Measurements from ENCODE around the gene SDR39U1. TPM values are rescaled to one million over a fixed set of nuclear protein-coding genes. Genes with fewer than 3 reads are reported as not detected.

SDR39U1 gene
- total and polyA plus RNA-seq, 2 experiments from 2014 or later, result 34.1 to 99.7 TPM

DNA sequence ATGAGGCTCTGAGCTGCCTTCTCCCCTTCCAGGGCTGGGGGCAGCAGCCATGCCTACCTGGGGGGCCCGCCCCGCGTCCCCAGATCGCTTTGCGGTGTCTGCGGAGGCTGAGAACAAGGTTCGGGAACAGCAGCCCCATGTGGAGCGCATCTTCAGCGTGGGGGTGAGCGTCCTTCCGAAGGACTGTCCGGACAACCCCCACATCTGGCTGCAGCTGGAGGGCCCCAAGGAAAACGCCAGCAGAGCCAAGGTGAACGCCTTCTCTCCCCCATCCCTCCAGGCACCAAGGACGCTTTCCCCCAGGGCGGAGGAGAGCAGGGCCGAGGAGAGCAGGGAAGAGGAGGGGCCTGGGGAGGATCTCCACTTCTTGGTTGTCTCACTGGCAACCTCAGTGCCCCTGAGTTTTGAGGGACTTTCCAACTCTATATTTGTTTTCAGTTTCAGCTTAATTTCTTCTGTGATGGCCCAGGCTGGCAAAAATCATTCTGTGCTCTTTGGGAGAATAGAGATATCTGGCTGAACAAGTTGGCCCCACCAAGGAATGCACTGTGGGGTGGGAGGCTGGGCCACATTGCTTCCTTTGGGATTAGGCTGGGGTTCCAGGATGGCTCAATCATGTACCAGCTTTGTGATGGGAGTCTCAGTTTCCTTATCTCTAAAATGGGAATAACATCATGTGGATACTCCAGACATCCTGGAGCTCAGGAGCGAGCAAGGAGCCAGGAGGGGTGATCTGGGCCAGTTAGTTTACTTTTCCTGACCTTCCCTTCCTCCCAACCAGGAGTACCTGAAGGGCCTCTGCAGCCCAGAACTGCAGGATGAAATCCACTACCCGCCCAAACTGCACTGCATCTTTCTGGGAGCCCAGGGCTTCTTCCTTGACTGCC is 11.7 kb downstream of the SDR39U1 start:
- H3K4me1 ChIP-seq (ENCODE audit: insufficient read depth), result peaks cover 33% of the 10 kb centered on the region

DNA sequence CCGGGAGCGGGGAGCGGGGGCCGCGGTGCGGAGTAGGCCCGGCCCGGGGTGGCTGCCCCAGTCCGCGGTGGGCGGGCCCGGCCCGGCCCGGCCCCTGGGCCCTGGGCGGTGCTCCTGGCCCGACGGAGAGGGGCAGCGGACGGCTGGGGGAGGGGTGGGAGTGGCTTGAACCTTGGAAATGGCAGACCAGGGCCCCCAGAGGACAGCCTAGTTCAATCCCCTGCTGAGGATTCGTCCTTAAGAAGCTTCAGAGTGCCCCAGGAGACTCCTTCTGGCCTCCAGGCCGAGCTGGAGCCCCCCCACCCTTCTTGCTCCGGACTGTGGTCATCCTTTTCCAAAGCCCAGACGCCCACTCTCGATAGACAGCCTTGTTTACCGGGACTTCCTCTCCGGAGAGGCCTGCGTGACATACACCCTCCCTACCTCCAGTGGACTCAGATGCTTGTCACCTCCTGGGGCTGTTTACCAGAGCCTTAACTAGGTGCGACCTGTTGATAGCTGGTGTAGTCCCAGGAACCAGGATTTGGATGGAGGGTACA is 12.4 kb downstream of the SDR39U1 start:
- Histone ChIP-seq H4K20me1 (ENCODE audit: insufficient read depth, poor library complexity, severe bottlenecking) (peaks cover 22% of the 10 kb centered on the region), H3K27ac (peak overlapping the region; percentile 98), H3K4me3 (peak overlapping the region; percentile 89), H3K9me2 (replicated peaks; ENCODE audit: insufficient read depth) (no peaks in the 10 kb centered on the region), H3K4me1 (ENCODE audit: insufficient read depth) (peaks cover 37% of the 10 kb centered on the region), H3K79me2 (peaks cover 38% of the 10 kb centered on the region), H3K4me2 (peak overlapping the region; percentile 97), H3K9me3 (ENCODE audit: low read depth) (no peaks in the 10 kb centered on the region), H2AFZ (peak overlapping the region; percentile 19), H3K27me3 (no peaks in the 10 kb centered on the region), H3K36me3 (replicated peaks; ENCODE audit: insufficient read depth, low read depth) (no peaks in the 10 kb centered on the region)
- under 1% methylated on average over 9 of the region's 28 CpGs for WGBS (ENCODE audit: low lambda C conversion rate, missing lambda C conversion rate)
- no peak for TF ChIP-seq EZH2 (IDR thresholded peaks at IDR 0.05; ENCODE audit: borderline replicate concordance)
- no peak for TF ChIP-seq EZH2phosphoT487 (IDR thresholded peaks at IDR 0.05; ENCODE audit: low read depth, severe bottlenecking, unreplicated experiment)
- TF ChIP-seq, protein P1, sequence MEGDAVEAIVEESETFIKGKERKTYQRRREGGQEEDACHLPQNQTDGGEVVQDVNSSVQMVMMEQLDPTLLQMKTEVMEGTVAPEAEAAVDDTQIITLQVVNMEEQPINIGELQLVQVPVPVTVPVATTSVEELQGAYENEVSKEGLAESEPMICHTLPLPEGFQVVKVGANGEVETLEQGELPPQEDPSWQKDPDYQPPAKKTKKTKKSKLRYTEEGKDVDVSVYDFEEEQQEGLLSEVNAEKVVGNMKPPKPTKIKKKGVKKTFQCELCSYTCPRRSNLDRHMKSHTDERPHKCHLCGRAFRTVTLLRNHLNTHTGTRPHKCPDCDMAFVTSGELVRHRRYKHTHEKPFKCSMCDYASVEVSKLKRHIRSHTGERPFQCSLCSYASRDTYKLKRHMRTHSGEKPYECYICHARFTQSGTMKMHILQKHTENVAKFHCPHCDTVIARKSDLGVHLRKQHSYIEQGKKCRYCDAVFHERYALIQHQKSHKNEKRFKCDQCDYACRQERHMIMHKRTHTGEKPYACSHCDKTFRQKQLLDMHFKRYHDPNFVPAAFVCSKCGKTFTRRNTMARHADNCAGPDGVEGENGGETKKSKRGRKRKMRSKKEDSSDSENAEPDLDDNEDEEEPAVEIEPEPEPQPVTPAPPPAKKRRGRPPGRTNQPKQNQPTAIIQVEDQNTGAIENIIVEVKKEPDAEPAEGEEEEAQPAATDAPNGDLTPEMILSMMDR (IDR thresholded peaks at IDR 0.05; ENCODE audit: poor library complexity), result no peak
- DNase-seq (ENCODE audit: low spot score), result peak; percentile 90

More for the DNA sequence above, 11.7 kb downstream of the SDR39U1 start:
- Histone ChIP-seq H3K9me2 (replicated peaks; ENCODE audit: insufficient read depth) (no peaks in the 10 kb centered on the region), H3K27me3 (no peaks in the 10 kb centered on the region), H4K20me1 (ENCODE audit: insufficient read depth, poor library complexity, severe bottlenecking) (peaks cover 22% of the 10 kb centered on the region), H3K36me3 (replicated peaks; ENCODE audit: insufficient read depth, low read depth) (no peaks in the 10 kb centered on the region), H3K79me2 (peaks cover 38% of the 10 kb centered on the region), H3K4me3 (peak overlapping the region; percentile 89), H2AFZ (no peak overlapping the region), H3K9me3 (ENCODE audit: low read depth) (no peaks in the 10 kb centered on the region), H3K4me2 (peak overlapping the region; percentile 97), H3K27ac (peak overlapping the region; percentile 98)
- TF ChIP-seq EZH2phosphoT487 (IDR thresholded peaks at IDR 0.05; ENCODE audit: low read depth, severe bottlenecking, unreplicated experiment) (no peak), EZH2 (IDR thresholded peaks at IDR 0.05; ENCODE audit: borderline replicate concordance) (no peak)
- TF ChIP-seq, protein P1 (IDR thresholded peaks at IDR 0.05; ENCODE audit: poor library complexity), result no peak
- peak; percentile 64 for DNase-seq (ENCODE audit: low spot score)
- 14% methylated on average over 18 of the region's 19 CpGs for WGBS (ENCODE audit: low lambda C conversion rate, missing lambda C conversion rate)

DNA sequence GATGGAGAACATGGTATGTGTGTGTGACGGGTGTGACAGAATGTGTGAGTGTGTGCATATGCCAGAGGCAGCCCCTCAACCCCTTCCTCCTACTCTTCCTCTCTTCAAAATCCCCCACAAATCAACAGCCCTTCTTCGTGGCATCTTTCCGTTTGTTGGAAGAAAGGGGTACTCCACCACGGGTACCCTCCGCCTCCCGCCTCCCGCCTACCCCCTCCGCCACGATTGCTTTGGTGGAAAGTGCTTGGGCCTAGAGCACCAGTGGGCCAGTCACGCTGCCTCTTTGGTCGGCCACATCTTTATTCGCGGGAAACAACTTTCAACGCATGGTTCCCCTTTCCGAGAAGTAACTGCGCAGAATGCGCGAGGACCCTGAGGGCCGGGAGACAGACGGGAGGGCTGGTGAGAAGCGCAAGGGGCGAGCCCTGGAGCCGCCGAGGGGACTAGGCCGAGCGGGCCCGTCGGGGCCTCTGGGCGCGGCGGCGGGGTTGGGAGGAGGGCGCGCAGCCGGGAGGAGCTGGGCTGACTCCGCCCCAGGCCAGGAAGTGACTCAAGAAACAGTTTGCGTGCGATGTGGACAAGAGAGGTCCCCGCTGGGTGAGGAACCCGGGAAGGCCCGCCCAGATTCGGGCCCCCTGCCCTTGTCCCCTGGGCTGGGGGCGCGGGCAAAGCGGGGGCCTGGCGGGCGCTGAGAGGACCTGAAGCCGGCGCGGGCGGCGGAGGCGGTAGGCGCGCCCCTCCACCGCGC is 13.0 kb downstream of the SDR39U1 start, which contains the start of the genes CBLN3 and KHNYN:
Gene CBLN3, minus strand, starts transcription at position 274 of the 748 bp plus-strand sequence. CDS start 614 bp downstream, outside the sequence.
Gene KHNYN, plus strand, starts transcription at position 560 of the 748 bp plus-strand sequence. CDS start 777 bp downstream, outside the sequence.
- peak within 1 kb of the TSS; percentile 19 for H2AFZ ChIP-seq
- peaks cover 40% of the 10 kb centered on the region for H3K4me1 ChIP-seq (ENCODE audit: insufficient read depth)
- 23% methylated on average over 28 of the region's 57 CpGs for WGBS (ENCODE audit: low lambda C conversion rate, missing lambda C conversion rate)

More for the DNA sequence above, 13.0 kb downstream of the SDR39U1 start, which contains the start of the genes CBLN3 and KHNYN:
- peak within 1 kb of the TSS; percentile 98 for H3K27ac ChIP-seq
- H3K9me3 ChIP-seq (ENCODE audit: low read depth), result no peaks in the 10 kb centered on the region
- TF ChIP-seq EZH2 (IDR thresholded peaks at IDR 0.05; ENCODE audit: borderline replicate concordance) (no peak), EZH2phosphoT487 (IDR thresholded peaks at IDR 0.05; ENCODE audit: low read depth, severe bottlenecking, unreplicated experiment) (no peak)
- TF ChIP-seq, protein P1 (IDR thresholded peaks at IDR 0.05; ENCODE audit: poor library complexity), result no peak
- H3K9me2 ChIP-seq (replicated peaks; ENCODE audit: insufficient read depth), result no peaks in the 10 kb centered on the region
- no peaks in the 10 kb centered on the region for H3K27me3 ChIP-seq
- H3K79me2 ChIP-seq, result peaks cover 38% of the 10 kb centered on the region
- H3K4me3 ChIP-seq, result peak within 1 kb of the TSS; percentile 89
- peak; percentile 96 for DNase-seq (ENCODE audit: low spot score)
- H4K20me1 ChIP-seq (ENCODE audit: insufficient read depth, poor library complexity, severe bottlenecking), result peaks cover 22% of the 10 kb centered on the region
- H3K4me2 ChIP-seq, result peak within 1 kb of the TSS; percentile 97
- no peaks in the 10 kb centered on the region for H3K36me3 ChIP-seq (replicated peaks; ENCODE audit: insufficient read depth, low read depth)

All from hepatocyte (in vitro differentiated cells).